GM12878 (cell line): Measurements from ENCODE around the gene DENND1A.

ENCODE experiments used
- ATF7 ChIP-seq: fragments of 450-650 bp; IDR thresholded peaks from 2 replicates; pipeline ENCODE4 v1.6.1; 2016; ENCODE audit warnings: low read depth, mild to moderate bottlenecking
- CEBPB ChIP-seq, 2 experiments: fragments of 150-350 bp in 1 of 2; IDR thresholded peaks; 2 replicates each; pipeline ENCODE4 v1.6.1; 2012 to 2014; ENCODE audit warnings: low read depth in 2 of 2, low read length in 2 of 2, borderline replicate concordance in 1 of 2, inconsistent platforms in 1 of 2
- CTCF ChIP-seq, 3 experiments: IDR thresholded peaks in 2 of 3; conservative IDR thresholded peaks in 1 of 3; 2 replicates each; pipeline ENCODE4 v1.5.1; 2011; ENCODE audit warnings: low read depth in 3 of 3, low read length in 3 of 3, mild to moderate bottlenecking in 3 of 3, control low read depth in 2 of 3, moderate library complexity in 2 of 3, inconsistent platforms in 1 of 3, mixed read lengths in 1 of 3; ENCODE audit not compliant: control insufficient read depth in 2 of 3, insufficient read depth in 1 of 3; ENCODE audit errors: extremely low read depth in 1 of 3
- E4F1 ChIP-seq: fragments of 450-650 bp; IDR thresholded peaks from 2 replicates; pipeline ENCODE4 v1.6.1; 2018; ENCODE audit warnings: borderline replicate concordance, mild to moderate bottlenecking; ENCODE audit not compliant: partially characterized antibody
- ELK1 ChIP-seq: IDR thresholded peaks from 2 replicates; pipeline ENCODE4 v1.6.1; 2012; ENCODE audit warnings: low read depth, low read length, improper control_type of control experiment
- EZH2 ChIP-seq: IDR thresholded peaks from 2 replicates; pipeline ENCODE4 v1.6.1; 2012; ENCODE audit warnings: low read depth, mild to moderate bottlenecking, control low read depth, inconsistent platforms, low read length, borderline replicate concordance; ENCODE audit not compliant: control insufficient read depth
- NBN ChIP-seq: fragments of 450-650 bp; IDR thresholded peaks from 2 replicates; pipeline ENCODE4 v1.6.1; 2016
- PBX3 ChIP-seq: IDR thresholded peaks from 2 replicates; pipeline ENCODE4 v1.6.1; 2011; ENCODE audit warnings: mild to moderate bottlenecking, low read depth, low read length, moderate library complexity; ENCODE audit not compliant: insufficient replicate concordance
- RAD21 ChIP-seq: IDR thresholded peaks from 2 replicates; pipeline ENCODE4 v1.6.1; 2011; ENCODE audit warnings: mild to moderate bottlenecking, low read depth, low read length, moderate library complexity; ENCODE audit not compliant: insufficient read depth
- SREBF2 ChIP-seq: IDR thresholded peaks from 2 replicates; pipeline ENCODE4 v1.6.1; 2012; ENCODE audit warnings: mild to moderate bottlenecking, low read length
- SUZ12 ChIP-seq: fragments of 200-600 bp; sonication (generic); IDR thresholded peaks from one replicate; pipeline ENCODE4 v1.6.1; 2018; ENCODE audit warnings: antibody characterized with exemption, mild to moderate bottlenecking; ENCODE audit not compliant: unreplicated experiment
- TARDBP ChIP-seq: IDR thresholded peaks from 2 replicates; pipeline ENCODE4 v1.6.1; 2016; ENCODE audit warnings: borderline replicate concordance
- ZBED1 ChIP-seq: IDR thresholded peaks from 2 replicates; pipeline ENCODE4 v1.6.1; 2016; ENCODE audit warnings: borderline replicate concordance
- TF ChIP-seq, protein P1 (sequence below): IDR thresholded peaks from 2 replicates; pipeline ENCODE4 v1.6.1; 2011; ENCODE audit warnings: borderline replicate concordance, low read depth, mild to moderate bottlenecking, moderate library complexity, mixed read lengths, low read length; ENCODE audit not compliant: insufficient read depth; ENCODE audit errors: extremely low read length

- TF ChIP-seq E4F1 (no peak), CTCF (IDR thresholded peaks at IDR 0.05 in 2 of 3, conservative IDR thresholded peaks at IDR 0.05 in 1 of 3; ENCODE audit: control insufficient read depth in 2 of 3, extremely low read depth in 1 of 3, insufficient read depth in 1 of 3, low read depth in 3 of 3, low read length in 3 of 3) (no peak), TARDBP (no peak), RAD21 (no peak), NBN (no peak), SREBF2 (no peak), ATF7 (no peak), ZBED1 (no peak), CEBPB (IDR thresholded peaks at IDR 0.05; ENCODE audit: borderline replicate concordance in 1 of 2, low read depth in 2 of 2, low read length in 2 of 2) (no peak), ELK1 (no peak), EZH2 (no peak), PBX3 (no peak), SUZ12 (no peak)
- TF ChIP-seq, protein P1, sequence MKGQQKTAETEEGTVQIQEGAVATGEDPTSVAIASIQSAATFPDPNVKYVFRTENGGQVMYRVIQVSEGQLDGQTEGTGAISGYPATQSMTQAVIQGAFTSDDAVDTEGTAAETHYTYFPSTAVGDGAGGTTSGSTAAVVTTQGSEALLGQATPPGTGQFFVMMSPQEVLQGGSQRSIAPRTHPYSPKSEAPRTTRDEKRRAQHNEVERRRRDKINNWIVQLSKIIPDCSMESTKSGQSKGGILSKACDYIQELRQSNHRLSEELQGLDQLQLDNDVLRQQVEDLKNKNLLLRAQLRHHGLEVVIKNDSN: no peak
These were observed 478.9 kb downstream of the DENND1A start for GRCh38 chr9:123450996-123451395.
